Germinal center (tissue), 1 donor: ENCODE data around the gene DNAJC5.
"Not testable (repeated sequence)": the region's sequence is repeated elsewhere in the genome, so short reads cannot be mapped to it uniquely, and the experiment has no call there.

Experiments used
- DNase-seq: peaks from one replicate; pipeline ENCODE4 v3.0.0; 2012; ENCODE audit warnings: mixed read lengths, low spot score

The DNAJC5 gene, protein sequence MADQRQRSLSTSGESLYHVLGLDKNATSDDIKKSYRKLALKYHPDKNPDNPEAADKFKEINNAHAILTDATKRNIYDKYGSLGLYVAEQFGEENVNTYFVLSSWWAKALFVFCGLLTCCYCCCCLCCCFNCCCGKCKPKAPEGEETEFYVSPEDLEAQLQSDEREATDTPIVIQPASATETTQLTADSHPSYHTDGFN

DNA sequence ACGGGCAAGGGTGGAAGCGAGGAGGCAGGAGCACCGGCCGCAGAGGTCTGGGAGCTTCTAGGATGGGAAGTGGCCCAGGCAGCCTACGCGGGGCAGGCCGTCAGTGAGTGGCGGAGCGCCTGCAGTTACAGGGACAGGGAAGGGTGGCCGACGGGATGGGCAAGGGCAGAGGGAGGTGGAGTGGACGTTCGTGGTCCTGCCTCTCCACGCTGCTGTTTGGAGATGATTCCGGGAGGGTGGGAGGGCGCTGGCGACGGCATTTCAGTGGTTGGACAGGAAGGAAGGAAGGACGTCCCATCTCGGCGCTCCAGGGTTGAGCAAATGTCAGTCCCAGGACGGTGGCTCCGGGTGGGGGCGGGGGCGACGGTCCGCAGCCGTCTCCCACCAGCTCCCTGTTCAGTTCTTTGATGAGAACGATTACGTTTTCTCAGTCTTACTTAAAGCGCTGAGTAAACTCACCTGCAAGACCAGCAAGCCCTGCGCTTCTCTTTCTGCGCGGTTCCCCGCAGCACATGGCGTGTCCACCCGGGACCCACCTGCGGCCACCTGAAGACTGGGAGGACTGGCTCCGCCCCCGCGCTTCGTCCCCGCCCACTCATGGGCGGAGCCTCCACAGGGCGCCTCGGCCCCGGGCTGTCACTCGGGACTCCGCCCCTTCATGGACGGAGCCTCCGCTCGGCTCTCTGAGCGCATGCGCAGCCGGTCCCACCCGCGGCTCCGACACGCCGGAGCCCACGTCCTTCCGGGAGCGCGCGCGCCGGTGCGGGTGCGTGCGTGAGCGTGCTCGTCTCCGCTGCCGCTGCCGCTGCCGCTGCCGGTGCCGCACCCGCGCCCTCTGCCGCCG lies at the start of gene DNAJC5:
DNAJC5 (plus strand) TSS at position 769 of the 844 bp plus-strand sequence. CDS start 33,220 bp downstream, outside the sequence.
- peak; percentile 100 for DNase-seq

DNA sequence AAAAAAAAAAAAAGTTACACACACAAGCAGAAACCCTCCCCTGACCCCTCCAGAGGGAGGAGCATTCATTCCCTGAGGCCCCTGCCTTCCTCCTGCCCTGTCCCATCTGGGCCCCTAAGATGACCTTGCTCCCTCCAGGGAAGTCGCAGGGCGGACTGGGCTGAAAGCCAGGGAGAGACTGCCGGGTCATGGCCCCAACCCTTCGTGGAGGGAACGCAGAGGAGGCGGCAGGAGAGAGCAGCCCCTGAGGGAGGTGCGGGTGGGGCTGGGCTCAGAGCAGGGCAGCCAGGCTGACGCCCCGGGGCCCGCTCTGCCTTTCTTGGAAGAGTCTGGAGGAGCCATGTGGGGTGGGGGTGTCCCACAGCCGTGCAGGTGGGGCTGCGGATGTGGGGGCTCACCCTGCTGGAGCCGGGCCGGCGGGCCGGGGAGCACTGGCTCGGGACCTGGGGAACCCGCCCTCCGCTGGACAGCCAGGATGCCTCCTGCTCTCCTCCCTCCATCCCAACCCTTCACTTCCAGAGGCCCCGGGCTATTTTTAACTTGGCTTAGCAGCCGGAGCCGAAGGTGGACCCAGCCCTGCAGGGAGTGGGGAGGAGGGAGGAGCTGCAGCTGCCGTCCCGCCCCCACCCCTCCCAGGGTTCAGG lies 48.7 kb upstream of the DNAJC5 start:
- no peak for DNase-seq

DNA sequence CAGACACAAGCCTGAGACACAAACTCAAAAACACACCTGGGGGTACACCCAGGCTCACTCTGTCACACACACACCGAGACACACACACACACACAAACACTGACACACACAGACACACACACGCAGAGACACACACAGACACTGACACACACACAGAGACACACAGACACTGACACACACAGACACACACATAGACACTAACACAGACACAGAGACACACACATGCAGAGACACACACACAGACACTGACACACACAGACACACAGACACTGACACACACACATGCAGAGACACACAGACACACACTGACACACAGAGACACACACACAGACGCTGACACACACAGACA lies 48.1 kb upstream of the DNAJC5 start:
- no peak for DNase-seq

DNA sequence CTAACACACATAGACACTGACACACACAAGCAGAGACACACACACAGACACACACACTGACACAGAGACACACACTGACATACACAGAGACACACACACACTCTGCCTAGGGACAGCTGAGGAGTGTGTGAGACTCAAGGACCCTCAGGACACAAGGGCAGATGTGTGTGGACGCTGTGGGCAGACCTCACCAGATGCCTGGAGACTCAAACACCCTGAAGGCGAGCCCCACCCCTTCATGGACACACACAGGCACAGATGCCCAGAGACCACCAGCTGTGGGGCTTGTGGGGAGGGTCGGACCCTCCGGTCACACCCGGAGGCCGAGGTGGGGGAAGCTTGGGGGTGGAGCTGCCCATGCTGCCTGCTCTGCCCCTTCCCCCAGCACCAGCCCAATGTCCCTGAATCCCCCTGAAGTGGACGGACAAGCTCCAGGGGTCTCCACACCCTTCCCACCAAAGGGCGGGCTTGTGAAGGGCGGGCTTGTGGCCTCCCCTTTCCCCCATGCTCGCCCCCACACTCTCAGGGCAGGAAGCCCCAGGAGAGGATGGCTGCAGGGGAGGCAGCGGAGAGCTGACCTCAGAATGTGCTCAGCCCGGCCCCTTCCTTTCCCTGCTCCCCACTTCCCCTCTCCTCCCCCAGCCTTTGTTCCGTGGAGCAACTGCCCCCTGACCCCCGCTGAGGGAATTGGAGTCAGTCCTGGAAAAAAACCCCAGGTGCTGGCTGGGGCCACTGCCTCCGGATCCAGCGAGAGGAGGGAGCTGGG lies 47.5 kb upstream of the DNAJC5 start:
- DNase-seq: no peak

DNA sequence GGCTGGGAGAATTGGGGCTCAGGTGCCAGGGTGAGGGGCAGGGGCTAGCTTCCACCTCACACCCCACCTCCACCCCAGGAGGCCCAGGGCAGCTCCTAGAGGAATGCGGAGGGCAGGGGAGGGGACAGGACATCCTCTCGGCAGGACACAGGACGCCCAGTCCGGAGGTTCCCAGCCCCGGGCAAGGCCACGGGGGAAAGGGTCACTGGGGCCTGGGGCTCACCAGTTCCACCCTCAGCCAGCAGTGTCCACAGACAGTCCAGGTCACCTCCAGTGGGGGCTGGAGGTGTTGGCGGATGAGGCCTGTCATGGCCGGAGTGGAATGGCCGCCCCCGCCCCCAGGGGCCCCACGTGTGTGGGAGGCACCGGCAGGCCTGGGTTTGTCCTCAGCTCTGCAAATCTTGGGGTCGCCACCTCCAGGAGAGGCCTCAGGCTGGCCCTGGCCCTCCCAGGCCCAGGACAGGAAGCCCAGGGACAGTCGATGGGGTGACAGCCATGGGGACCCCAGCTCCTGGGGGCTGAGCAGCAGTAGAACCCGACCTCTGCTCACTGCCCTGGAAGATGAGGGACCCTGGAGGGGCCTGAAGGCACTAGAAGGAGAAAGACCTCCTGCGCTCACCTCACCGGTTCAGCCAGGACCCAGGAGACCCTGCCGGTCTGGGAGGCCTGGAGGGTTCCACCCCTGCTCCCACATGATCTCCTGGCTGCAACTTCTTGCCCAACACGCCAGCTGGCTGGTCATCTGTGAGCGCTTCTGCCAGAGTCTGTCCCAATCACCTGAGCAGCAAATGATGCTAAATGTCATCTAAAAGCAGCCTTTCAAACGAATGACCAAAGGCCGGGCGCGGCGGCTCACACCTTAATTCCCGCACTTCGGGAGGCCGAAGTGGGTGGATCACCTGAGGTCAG lies 46.7 kb upstream of the DNAJC5 start:
- no peak for DNase-seq

DNA sequence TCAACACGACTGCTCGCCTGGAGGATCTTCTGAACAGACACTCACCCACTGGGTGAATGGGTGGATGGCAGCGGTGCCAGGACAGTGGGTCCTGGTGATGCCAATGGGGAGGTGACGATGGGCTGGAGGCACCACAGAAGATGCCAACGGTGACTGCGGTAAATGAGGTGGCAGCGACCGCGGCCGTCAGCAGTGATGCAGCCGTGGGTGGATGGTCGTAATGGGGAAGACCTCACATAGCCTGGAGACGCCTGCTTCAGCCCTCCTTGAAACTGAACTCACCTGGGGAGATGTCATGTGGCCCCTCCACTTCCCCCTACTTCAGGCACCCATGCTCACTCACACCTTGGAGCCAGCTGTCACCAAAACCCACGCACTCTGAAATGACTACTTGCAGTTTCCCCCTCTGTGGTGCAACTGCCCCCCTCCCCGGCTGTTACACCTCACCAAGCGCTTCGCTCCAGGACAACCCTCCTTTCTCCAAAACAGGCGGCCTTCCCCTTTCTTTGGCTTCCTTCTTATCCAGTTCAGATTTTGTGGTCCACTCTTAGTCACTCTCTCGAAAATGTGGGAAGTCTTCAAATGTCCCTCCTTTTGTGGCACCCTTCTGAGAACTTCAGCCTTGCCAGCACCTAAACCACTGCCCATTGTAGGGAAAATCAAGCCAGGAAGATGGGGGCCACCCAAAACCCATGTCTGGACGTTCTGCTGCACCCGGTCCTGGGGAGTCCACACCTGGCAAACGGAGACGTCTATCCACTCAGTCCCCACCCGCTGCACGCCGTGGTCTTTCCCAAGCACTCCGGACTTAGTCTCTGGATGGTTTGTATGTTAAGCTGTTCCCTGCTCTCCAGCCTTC lies 44.0 kb upstream of the DNAJC5 start:
- DNase-seq: no peak

DNA sequence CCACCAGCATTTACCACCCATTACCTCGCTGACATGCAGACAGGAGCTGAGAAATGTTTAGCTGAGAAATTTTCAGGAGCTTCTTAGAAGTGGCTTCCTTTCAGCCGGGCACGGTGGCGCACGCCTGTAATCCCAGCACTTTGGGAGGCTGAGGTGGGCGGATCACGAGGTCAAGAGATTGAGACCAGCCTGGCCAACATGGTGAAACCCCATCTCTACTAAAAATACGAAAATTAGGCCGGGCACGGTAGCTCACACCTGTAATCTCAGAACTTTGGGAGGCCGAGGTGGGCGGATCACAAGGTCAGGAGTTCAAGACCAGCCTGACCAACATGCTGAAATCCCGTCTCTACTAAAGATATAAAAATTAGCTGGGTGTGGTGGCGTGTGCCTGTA lies 43.4 kb upstream of the DNAJC5 start:
- not testable (repeated sequence) for DNase-seq

DNA sequence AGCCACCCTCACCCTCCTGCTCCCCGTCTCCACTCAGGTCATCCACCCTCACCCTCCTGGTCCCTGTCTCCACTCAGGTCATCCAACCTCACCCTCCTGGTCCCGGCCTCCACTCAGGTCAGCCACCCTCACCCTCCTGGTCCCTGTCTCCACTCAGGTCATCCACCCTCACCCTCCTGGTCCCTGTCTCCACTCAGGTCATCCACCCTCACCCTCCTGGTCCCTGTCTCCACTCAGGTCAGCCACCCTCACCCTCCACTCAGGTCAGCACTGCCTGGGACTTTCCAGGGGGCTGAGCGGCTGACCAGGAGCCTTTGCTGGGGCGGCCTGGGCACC lies 41.2 kb upstream of the DNAJC5 start:
- DNase-seq: not testable (repeated sequence)

DNA sequence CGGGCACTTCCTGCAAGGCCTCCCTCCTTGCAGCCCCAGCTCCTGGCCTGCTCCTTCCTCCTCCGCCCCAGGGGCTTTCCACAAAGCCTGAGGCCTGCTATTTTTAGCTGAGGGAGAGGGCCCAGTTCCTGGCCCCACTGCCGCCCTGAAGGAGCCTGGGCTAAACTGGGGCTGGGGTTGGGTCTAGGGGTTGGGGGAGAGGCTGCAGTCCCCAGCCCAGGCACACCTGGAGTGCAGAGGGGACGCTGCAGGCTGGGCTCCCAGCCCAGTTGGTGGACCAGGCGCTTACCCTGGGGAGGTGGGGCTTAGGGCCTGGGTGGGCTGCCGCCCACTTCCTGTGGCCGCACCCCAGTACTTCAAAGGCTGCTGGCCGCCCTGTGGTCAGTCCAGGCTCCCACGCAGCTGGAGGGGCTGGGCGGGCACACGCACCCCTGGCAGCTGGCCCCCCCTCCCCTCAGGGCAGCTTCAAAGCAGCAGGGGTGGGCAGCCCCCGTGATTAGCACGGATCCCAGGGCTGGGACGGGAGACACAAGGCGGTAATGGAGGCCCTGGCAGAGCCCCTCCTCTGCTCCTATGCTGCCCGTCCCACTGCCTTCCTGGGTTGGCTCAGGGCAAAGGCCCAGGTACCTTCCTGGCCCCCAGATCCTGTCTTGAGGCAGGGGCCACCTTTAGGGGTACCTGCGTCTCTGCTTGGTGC lies 40.7 kb upstream of the DNAJC5 start:
- no peak for DNase-seq

DNA sequence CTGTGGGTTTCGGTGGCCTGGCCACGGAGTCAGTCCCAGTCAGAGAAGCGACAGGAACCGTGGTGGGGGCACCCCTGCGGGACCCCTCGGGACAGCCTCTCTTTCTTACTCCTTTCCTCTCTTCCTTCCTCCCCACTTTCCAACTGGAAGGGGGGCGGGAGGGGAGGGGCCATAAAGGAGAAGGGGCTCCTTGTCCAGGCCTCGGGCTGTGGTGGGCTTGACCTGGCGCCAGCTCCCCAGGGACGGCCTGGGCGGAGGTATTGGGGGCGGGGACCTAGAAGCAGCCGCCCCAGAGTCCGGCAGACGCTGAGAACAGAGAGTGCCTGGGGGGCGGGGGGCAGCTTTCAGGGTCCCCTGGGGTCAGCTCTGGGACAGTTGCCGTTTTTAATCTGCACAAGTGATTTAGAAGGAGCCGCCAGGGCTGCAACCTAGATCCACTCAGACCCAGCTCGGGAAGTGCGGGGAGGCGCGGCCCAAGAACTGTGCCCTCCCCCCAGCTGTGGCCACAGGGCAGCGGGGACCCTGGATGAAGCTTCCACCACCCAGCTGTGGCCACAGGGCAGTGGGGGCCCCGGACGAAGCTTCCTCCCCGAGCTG lies 40.1 kb upstream of the DNAJC5 start:
- DNase-seq: no peak

DNA sequence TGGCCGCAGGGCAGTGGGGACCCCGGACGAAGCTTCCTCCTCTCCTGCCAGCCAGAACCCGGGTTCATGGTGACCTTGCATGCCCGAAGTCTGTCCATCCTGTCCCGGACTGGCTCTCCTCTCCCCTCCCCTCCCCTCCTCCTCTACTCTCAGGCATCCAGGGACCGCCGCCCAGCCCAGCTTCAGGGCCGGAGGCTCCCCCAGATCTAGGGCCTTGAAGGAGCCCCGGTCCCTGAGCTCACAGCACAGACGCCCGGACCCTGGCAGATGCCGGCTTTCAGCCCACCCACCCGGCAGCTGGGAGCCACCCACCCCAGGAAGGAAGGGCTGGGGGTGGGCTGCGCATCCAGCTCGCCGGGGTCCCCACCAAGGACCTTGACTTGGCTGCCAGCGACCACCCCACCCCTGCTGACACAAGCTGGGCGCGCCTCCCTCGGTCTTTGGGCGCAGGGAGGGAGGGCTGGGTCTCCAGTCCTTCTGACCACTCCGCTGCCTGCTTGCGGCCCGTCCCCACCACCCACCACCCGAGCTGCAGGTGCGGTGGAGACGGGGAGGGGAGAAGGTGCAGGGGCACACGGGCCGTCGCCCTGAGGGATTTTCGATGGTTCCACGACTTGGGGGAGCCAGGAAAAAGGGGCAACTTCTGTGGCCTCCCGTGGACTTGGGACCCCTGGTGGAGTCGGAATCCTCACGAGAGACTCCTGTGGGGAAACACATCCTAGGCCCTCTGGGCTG lies 39.4 kb upstream of the DNAJC5 start:
- DNase-seq: no peak

DNA sequence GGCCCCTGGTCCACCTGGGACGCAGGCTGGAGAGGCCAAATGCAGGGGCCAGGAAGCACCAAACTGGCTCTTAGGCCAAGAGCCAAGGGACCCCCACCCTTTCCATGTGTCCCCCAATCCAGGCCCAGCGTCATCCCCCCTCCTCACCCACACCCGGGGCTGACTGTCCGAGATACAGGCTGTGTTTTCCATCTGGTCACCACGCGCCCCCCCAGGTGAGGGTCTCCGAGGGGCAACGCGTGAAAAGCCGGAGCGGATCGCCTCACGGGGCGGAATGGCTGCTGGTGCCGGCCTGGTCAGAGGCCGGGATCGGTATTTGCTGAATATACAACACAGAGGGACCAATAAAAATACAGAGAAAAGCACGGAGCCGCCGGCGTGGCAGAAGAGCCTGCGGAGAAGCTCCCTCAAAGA lies 38.8 kb upstream of the DNAJC5 start:
- no peak for DNase-seq

DNA sequence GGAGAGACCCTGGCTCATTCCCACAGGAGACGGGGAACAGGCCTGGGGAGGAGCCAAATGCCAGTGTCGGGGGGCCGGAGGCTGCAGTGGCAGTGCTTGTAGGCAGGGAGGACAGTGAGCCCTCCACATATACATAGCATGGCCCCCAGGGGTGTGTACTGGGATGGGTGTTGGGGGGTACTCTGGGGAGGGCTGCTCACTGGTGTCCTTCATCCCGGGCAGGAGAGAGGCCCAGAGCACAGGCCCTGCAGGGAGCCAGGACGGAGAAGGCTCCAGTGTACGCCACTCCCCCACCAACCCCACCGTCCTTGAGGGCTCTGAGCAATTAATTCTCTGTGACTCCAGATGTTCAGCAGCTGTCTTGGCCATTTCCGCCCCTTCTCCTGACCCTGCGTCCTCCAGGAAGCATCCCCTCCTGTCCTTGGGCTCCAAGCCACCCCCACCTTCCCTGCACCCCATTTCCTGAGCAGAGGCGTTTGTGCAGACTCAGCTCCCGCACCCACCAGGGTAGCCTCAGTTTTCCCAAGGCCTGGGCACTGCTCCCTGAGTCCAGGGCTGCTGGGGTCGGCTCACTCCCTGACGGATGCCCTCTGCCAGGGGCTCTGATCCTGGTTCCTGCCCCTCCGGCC lies 37.0 kb upstream of the DNAJC5 start:
- DNase-seq: no peak

DNA sequence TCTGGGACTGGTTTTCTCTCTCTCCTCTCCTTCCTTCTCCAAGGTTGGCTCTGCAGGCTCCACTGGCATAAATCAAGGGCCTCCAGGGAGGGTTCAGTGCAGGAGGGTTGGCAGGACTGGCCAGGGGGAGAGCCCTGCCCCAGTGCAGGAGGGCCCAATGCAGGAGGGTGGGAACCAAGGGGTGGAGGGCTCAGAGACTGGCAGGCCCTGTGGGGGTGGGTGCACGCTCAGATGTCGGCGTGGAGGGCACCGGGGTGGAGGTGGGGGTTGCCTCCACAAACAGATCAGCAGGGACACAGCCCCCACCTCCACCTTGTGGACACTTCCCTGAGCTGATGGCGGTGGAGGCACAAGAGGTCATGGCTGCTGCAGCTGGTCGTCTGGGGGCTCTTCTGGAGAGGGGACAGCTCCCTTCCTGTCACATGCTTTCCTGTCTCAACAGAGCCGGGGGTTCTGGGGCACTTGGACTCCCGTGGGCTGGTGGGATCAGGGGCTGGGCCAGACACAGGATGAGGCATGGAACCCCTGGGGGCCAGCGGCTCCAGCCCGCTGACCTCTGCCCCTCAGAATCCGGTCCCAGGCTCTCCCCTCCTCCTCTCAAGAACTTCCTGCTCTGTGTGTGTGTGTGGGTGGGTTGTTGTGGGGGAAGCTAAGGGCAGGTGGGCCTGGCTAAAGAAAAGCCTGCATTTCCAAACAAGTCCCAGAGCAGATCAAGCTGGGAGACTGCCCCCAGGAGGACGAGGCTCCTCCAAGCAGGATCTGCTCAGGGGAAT lies 36.3 kb upstream of the DNAJC5 start:
- DNase-seq: no peak

DNA sequence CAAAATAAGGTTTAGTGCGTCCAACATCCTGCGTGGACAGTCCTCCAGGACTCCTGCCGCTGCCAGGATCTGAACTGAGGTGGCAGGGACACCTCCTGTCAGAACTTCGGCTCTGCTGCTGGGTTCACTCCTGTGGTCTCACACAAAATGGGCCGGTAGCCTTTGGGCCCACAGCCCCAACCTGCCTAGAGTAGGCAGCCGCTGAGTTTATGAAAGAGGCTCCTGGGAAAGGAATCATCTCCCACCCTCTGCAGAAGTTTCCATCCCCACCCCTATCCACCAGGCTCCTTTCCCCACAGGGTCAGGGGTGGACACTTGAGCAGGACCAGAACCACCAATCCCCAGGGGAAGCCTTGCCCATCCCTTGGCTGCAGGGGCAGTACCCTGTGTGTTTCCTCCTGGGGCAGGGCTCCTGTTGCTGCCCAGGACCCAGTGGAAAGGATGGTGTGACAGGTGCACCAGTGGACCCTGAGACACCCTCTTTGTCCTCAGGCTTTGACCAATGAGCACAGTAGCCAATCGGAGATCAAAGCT lies 35.7 kb upstream of the DNAJC5 start:
- no peak for DNase-seq

DNA sequence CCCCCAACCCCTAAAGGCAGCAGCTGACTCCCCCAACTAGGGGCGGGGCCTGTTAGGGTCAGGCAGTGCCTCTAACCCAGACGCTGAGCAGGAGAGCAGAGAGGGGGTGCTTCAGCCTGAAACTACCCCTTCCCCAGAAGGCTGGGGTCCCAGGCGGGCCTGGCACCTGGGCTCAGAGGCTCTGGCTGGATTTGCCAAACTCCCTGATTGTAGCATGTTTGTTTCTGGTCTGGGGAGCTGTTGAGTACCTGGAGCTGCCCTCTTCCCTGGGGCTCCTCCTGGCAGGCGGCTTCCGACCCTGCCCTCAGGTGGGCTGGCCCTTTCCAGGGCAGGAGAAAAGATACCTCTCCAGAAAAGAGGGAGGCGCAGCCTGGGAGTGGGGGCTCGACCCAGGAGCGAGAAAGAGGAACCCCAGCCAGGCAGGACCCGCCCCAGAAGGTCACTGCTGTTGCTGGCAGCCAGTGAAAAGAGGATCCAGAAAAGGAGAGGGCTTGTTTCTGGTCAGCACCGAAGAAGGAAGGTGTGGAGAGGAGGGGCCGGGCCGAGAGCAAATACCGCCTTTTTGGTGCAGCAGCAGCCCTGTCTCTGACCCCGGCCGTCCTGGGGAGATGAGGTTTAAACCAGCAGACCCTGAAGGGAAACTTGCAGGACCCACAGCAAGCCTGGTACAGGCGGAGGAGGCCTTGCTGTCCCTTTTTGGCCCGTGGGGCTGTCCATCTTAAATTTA lies 34.4 kb upstream of the DNAJC5 start:
- DNase-seq: no peak
